OCI-LY1 (cell line): Measurements from ENCODE around the gene BCAR3.

ENCODE experiments used
- EZH2 ChIP-seq: fragments of 200-600 bp; sonication (generic), shearing (Covaris generic); IDR thresholded peaks from 2 replicates; pipeline ENCODE4 v1.8.0; 2017; ENCODE audit warnings: borderline replicate concordance, mixed run types, mild to moderate bottlenecking, antibody characterized with exemption, low read length, moderate library complexity, mixed read lengths
- TF ChIP-seq, protein P1 (sequence below): fragments of 200-600 bp; sonication (generic), shearing (Covaris generic); IDR thresholded peaks from 2 replicates; pipeline ENCODE4 v1.5.1; 2017; ENCODE audit warnings: mild to moderate bottlenecking, antibody characterized with exemption, low read length, moderate library complexity, mixed read lengths

DNA sequence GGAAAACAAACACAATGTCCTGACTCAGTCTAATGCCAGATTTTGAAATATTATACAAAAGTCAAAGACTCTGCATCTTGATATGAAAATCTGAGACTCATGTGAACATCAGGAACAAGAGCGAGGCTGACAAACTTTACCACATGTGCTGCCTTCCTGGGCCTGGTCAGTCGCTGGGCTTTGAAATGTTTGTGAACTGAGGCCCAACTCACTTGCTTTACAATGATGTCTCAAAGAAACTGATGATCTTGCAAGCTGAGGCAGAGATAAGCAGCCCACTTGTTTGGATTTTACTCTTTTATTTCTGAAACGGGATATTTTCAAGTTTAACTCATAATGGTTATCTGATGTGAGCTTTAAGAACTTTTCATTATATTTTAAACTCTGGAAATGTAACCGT is 2.1 kb downstream of the BCAR3 start:
- no peak for TF ChIP-seq EZH2
- TF ChIP-seq, protein P1, sequence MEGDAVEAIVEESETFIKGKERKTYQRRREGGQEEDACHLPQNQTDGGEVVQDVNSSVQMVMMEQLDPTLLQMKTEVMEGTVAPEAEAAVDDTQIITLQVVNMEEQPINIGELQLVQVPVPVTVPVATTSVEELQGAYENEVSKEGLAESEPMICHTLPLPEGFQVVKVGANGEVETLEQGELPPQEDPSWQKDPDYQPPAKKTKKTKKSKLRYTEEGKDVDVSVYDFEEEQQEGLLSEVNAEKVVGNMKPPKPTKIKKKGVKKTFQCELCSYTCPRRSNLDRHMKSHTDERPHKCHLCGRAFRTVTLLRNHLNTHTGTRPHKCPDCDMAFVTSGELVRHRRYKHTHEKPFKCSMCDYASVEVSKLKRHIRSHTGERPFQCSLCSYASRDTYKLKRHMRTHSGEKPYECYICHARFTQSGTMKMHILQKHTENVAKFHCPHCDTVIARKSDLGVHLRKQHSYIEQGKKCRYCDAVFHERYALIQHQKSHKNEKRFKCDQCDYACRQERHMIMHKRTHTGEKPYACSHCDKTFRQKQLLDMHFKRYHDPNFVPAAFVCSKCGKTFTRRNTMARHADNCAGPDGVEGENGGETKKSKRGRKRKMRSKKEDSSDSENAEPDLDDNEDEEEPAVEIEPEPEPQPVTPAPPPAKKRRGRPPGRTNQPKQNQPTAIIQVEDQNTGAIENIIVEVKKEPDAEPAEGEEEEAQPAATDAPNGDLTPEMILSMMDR, result no peak
